OCI-M2 (cell line): ENCODE data around the gene EPN2.
"Not testable (repeated sequence)": the region's sequence is repeated elsewhere in the genome, so short reads cannot be mapped to it uniquely, and the experiment has no call there.

Experiments
- DNase-seq: peaks from one replicate; lab custom pipeline; 2025; ENCODE audit not compliant: unreplicated experiment; lab: John Stamatoyannopoulos, UW

Gene EPN2

GRCh38 chr17:19264681-19265080 lies 27.5 kb downstream of the EPN2 start:
- no peak for DNase-seq

GRCh38 chr17:19265755-19266154 lies 28.6 kb downstream of the EPN2 start:
- no peak for DNase-seq

- no peak for DNase-seq
Observed at GRCh38 chr17:19268611-19269010, 31.4 kb downstream of the EPN2 start.

GRCh38 chr17:19269106-19269505 lies 31.9 kb downstream of the EPN2 start:
- no peak for DNase-seq

- DNase-seq: no peak
Observed at GRCh38 chr17:19269641-19270040, 32.5 kb downstream of the EPN2 start.

GRCh38 chr17:19270347-19270703 lies 33.2 kb downstream of the EPN2 start:
- no peak for DNase-seq

- no peak for DNase-seq
Observed at GRCh38 chr17:19270704-19271611, 33.8 kb downstream of the EPN2 start.

- no peak for DNase-seq
Observed at GRCh38 chr17:19271780-19272357, 34.7 kb downstream of the EPN2 start.

GRCh38 chr17:19273731-19274130 lies 36.6 kb downstream of the EPN2 start:
- DNase-seq: no peak

GRCh38 chr17:19274893-19275292 lies 37.7 kb downstream of the EPN2 start:
- no peak for DNase-seq

- DNase-seq: no peak
Observed at GRCh38 chr17:19275457-19276127, 38.4 kb downstream of the EPN2 start.

GRCh38 chr17:19278284-19278683 lies 41.1 kb downstream of the EPN2 start:
- DNase-seq: not testable (repeated sequence)

GRCh38 chr17:19278729-19279128 lies 41.6 kb downstream of the EPN2 start:
- DNase-seq: no peak

GRCh38 chr17:19281161-19281560 lies 44.0 kb downstream of the EPN2 start:
- no peak for DNase-seq

- DNase-seq: no peak
Observed at GRCh38 chr17:19284005-19284959, 47.1 kb downstream of the EPN2 start.

GRCh38 chr17:19285213-19285900 lies 48.2 kb downstream of the EPN2 start:
- DNase-seq: no peak

- DNase-seq: no peak
Observed at GRCh38 chr17:19286751-19287341, 49.7 kb downstream of the EPN2 start.

- DNase-seq: no peak
Observed at GRCh38 chr17:19287651-19288050, 50.5 kb downstream of the EPN2 start.

GRCh38 chr17:19288453-19288852 lies 51.3 kb downstream of the EPN2 start:
- DNase-seq: no peak
